Endometrium (tissue), 2 donors: ENCODE measurements around the gene RALGPS2.

Experiments used
- FAIRE-seq: peaks from 2 replicates; lab custom pipeline; 2012; peaks lifted over from hg19 to GRCh38; lab: Jason Lieb, UNC
- donor health status: control.
- donor health status: control.

RALGPS2 gene

DNA sequence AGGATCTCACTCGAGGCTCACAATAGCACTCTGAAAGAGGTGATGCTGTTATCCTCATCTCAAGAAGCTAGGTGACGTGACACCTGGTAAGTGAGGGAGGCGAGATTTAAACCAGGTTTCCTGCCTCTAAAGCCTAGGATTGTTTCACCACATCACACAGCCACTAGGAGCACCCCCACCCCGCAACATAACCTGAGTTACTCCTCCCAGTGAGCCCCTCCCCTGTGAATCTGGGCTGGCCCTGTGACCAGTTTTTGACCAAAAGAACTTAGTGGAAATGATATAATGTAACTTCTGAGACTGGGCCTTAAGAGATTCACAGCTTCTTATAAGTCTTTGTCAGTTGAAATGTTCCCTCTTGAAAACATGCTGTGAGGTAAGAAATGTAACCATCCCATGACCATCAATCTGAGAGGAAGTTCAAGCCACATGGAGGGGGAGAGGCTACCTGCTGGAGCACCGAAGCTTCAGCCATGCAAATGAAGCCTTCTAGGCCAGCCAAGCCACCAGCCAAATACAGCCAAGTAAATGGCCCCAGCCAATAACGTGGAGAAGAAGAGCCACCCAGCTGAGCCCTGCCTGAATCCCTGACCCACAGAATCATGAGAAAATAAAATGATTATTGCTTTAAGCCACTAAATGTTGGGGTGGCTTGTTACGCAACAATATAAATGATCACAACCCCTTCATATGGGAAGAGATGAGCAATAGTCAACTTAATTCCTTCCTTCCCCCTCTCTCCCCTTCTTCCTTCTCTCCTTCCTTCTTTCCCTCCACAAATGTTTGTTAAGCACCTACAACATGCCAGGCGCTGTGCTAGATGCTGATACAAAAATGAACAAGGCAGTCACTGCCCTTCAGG is 239.7 kb downstream of the RALGPS2 start:
- FAIRE-seq, result no peak

DNA sequence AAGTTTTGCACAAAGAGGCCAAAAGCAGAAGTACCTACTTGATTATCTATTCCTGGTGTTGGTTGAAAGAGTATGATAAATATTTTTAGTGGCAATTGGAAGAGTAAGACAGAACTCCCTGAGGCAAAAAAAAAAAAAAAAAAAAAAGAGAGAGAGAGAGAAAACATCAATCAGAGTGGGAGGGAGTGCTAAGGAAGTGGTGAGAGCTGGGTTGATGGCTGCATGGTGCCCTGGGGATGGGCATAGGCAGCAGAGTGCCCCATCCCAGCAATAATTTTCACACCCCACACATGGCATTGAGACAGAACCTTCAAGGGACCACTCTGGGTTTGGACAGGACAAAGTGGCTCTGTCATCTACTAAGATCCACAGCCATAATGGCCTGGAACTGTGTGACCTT is 241.3 kb downstream of the RALGPS2 start:
- no peak for FAIRE-seq

DNA sequence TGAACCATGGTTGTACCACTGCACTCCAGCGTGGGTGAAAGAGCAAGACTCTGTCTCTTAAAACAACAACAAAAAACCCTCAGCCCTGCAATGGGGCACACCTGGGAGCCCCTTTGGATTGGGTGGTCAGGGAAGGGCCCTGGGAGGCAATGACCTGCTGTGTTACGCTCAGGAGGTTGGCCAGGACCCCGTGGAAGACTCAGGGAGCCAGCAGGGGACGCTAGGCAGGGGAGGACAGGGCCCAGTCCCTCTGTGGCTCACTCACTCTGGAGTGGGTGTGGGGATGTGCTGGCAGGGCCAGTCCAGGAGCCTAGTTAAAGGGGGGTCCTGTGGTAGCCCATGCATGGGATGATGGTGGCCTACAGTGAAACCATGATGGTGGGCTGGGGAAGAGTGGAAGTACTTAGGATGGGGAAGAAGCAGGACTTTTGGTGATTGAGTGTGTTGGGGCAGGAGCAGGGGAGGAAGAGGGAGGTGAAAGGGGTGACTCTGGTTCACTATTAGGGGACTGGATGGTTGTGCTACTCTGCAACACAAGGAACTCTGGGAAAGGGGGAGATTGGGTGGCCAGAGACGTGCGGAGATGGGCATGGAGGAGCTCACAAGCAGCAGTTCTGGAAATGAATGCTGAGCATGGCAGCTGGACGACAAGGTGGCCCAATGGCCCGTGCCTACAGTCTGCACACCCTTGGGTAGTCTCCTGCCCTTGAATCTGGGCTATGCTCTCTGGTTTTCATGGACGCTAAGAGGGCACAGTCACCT is 244.4 kb downstream of the RALGPS2 start:
- no peak for FAIRE-seq

DNA sequence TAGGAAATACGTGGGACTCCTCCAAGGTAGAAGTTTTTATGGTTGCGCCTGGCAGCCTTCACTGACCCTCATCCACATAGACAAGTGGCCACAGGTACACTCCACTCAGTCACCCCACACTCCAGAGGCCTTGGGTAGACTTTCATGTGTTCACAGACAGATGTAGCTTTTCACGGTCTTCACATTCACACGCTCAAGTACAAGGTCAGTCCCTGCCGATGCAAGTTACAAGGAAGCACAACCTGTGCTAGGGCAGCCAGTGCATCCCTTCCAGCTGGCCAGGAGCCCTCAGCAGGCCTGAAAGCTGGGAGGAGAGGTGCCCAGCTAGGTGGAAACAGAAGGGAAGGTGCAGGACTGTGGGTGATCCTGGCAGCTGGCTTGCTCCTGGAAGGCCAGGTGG is 245.1 kb downstream of the RALGPS2 start:
- FAIRE-seq, result no peak
